K562 (cell line): Measurements from ENCODE around the gene PRDM8. TPM values are rescaled to one million over a fixed set of nuclear protein-coding genes. Genes with fewer than 3 reads are reported as not detected.

Experiments
- ATAC-seq: fragments of 200-7000 bp; cut with Tn5 transposase; 3 replicates; pipeline ENCODE4 v1.9.1; 2020; ENCODE audit warnings: moderate library complexity
- BruUV-seq: library from RNA; stranded (reverse); fragments of 400-500 nt; replicated peaks from 2 replicates; lab custom pipeline; 2021; lab: Mats Ljungman, UMichigan
- CTCF ChIA-PET: fragments of 300-600 bp; formaldehyde crosslinking; extraction: SDS; loops from one replicate; lab custom pipeline; 2021; ENCODE audit warnings: low intra/inter-chr PET ratio; lab: Yijun Ruan, JAX
- POLR2A ChIA-PET: fragments of 300-600, 350-650 bp; sonication (Branson Sonifier 250); formaldehyde crosslinking; extraction: SDS; loops from one replicate; lab custom pipeline; 2021; ENCODE audit warnings: antibody characterized with exemption, inconsistent platforms; lab: Yijun Ruan, JAX
- DNase-seq, 4 experiments: peaks; one replicate each; pipeline versions ENCODE4 v3.0.0 to v3.0.0-alpha.2; 2011 to 2018; ENCODE audit warnings: low spot score in 3 of 4, mixed read lengths in 3 of 4; ENCODE audit errors: extremely low read depth in 1 of 4
- FAIRE-seq: peaks from 2 replicates; lab custom pipeline; 2011; peaks lifted over from hg19 to GRCh38; lab: Jason Lieb, UNC
- H2AFZ ChIP-seq: 2 replicates; pipeline ENCODE4 v1.6.0; 2011; ENCODE audit warnings: low read depth, low read length, control low read depth, inconsistent platforms
- H3K27ac ChIP-seq: fragments of 200-600 bp; 3 replicates; pipeline ENCODE4 v1.8.0; 2011; ENCODE audit warnings: low read depth, mild to moderate bottlenecking, control low read depth, inconsistent platforms, low read length, moderate library complexity, mixed read lengths; ENCODE audit errors: extremely low read depth
- H3K27me3 ChIP-seq, 2 experiments: fragments of 300-600 bp in 1 of 2; 2 replicates in 1 of 2; 3 replicates in 1 of 2; pipeline versions ENCODE4 v1.6.0 to v1.8.0; 2011; ENCODE audit warnings: inconsistent platforms in 2 of 2, low read length in 2 of 2, mild to moderate bottlenecking in 1 of 2, mixed read lengths in 1 of 2, moderate library complexity in 1 of 2; ENCODE audit not compliant: control insufficient read depth in 2 of 2, insufficient read depth in 2 of 2
- H3K36me3 ChIP-seq: fragments of 300-600 bp; 3 replicates; pipeline ENCODE4 v1.8.0; 2011; ENCODE audit warnings: mild to moderate bottlenecking, low read length, inconsistent platforms; ENCODE audit not compliant: control insufficient read depth, insufficient read depth
- H3K4me1 ChIP-seq, 2 experiments: fragments of 200-600 bp in 1 of 2; replicated peaks in 1 of 2; 2 replicates in 1 of 2; 3 replicates in 1 of 2; pipeline versions ENCODE4 v1.5.1 to v1.8.0; 2011; ENCODE audit warnings: inconsistent platforms in 2 of 2, low read length in 2 of 2, mild to moderate bottlenecking in 1 of 2, mixed read lengths in 1 of 2, moderate library complexity in 1 of 2; ENCODE audit not compliant: control insufficient read depth in 2 of 2, insufficient read depth in 2 of 2
- H3K4me2 ChIP-seq: 2 replicates; pipeline ENCODE4 v1.6.1; 2011; ENCODE audit warnings: low read length, control low read depth, inconsistent platforms, mixed read lengths; ENCODE audit not compliant: insufficient read depth
- H3K4me3 ChIP-seq: fragments of 200-600 bp; sonication (generic), shearing (Covaris generic); 2 replicates; pipeline ENCODE4 v1.5.1; 2016; ENCODE audit warnings: control low read depth, inconsistent platforms
- H3K79me2 ChIP-seq: fragments of 200-600 bp; 3 replicates; pipeline ENCODE4 v1.8.0; 2011; ENCODE audit warnings: low read length, inconsistent platforms; ENCODE audit not compliant: control insufficient read depth, insufficient read depth
- H3K9ac ChIP-seq, 2 experiments: 2 replicates each; pipeline versions ENCODE4 v1.6.0 to v1.6.1; 2011; ENCODE audit warnings: low read depth in 2 of 2, low read length in 2 of 2, control low read depth in 1 of 2, inconsistent platforms in 1 of 2, mild to moderate bottlenecking in 1 of 2, mixed read lengths in 1 of 2; ENCODE audit not compliant: insufficient read depth in 1 of 2
- H3K9me1 ChIP-seq: one replicate; pipeline ENCODE4 v1.6.0; 2011; ENCODE audit warnings: inconsistent platforms, mild to moderate bottlenecking, low read length, moderate library complexity; ENCODE audit not compliant: control insufficient read depth, insufficient read depth
- H3K9me3 ChIP-seq: replicated peaks from 2 replicates; pipeline ENCODE4 v1.5.1; 2011; ENCODE audit warnings: low read depth, low read length, inconsistent platforms; ENCODE audit not compliant: control insufficient read depth, insufficient read depth
- H4K20me1 ChIP-seq: replicated peaks from 2 replicates; pipeline ENCODE4 v1.6.1; 2011; ENCODE audit warnings: low read length, inconsistent platforms, mixed read lengths; ENCODE audit not compliant: control insufficient read depth, insufficient read depth
- AFF4 ChIP-seq: sonication (generic); formaldehyde crosslinking; IDR thresholded peaks from 2 replicates; pipeline ENCODE4 v1.8.0; 2023; ENCODE audit warnings: mild to moderate bottlenecking, missing genetic modification reagents
- ELF2 ChIP-seq: fragments of 250-450 bp; sonication (Bioruptor Pico); IDR thresholded peaks from 2 replicates; pipeline ENCODE4 v1.5.0; 2021; ENCODE audit warnings: mild to moderate bottlenecking
- FOXP1 ChIP-seq: sonication (generic); formaldehyde crosslinking; IDR thresholded peaks from 2 replicates; pipeline ENCODE4 v1.8.0; 2022; ENCODE audit warnings: mild to moderate bottlenecking, missing genetic modification reagents
- HCFC1 ChIP-seq: IDR thresholded peaks from 2 replicates; pipeline ENCODE4 v1.6.1; 2012; ENCODE audit warnings: low read depth, low read length, improper control_type of control experiment
- KDM4B ChIP-seq, 2 experiments: fragments of 450-650 bp in 1 of 2; sonication (generic) in 1 of 2; IDR thresholded peaks; 2 replicates each; pipeline ENCODE4 v1.6.1; 2016 to 2017; ENCODE audit warnings: borderline replicate concordance in 2 of 2, antibody characterized with exemption in 1 of 2, low read depth in 1 of 2, mild to moderate bottlenecking in 1 of 2
- MCM7 ChIP-seq, 2 experiments: fragments of 450-650 bp; IDR thresholded peaks; 2 replicates each; pipeline ENCODE4 v1.6.1; 2016 to 2018
- MECOM ChIP-seq: fragments of 250-450 bp; sonication (Bioruptor Pico); IDR thresholded peaks from 2 replicates; pipeline ENCODE4 v1.8.0; 2022; ENCODE audit warnings: inconsistent platforms
- RFX5 ChIP-seq: IDR thresholded peaks from 2 replicates; pipeline ENCODE4 v1.6.1; 2011; ENCODE audit warnings: low read depth, mild to moderate bottlenecking, improper control_type of control experiment, low read length
- TBP ChIP-seq: optimal IDR thresholded peaks from 2 replicates; pipeline ENCODE3; 2011; ENCODE audit warnings: low read depth, low read length, improper control_type of control experiment
- ZC3H8 ChIP-seq: fragments of 450-650 bp; IDR thresholded peaks from 2 replicates; pipeline ENCODE4 v1.6.1; 2017
- ZNF253 ChIP-seq: fragments of 250-450 bp; sonication (Bioruptor Pico); conservative IDR thresholded peaks from 2 replicates; pipeline ENCODE4 v1.6.1; 2021; ENCODE audit warnings: mild to moderate bottlenecking
- ZNF324 ChIP-seq: fragments of 250-450 bp; sonication (Bioruptor Pico); IDR thresholded peaks from 2 replicates; pipeline ENCODE4 v1.4.0; 2020; ENCODE audit warnings: mild to moderate bottlenecking
- ZNF431 ChIP-seq: sonication (generic); formaldehyde crosslinking; IDR thresholded peaks from 2 replicates; pipeline ENCODE4 v1.8.0; 2022; ENCODE audit warnings: mild to moderate bottlenecking, missing genetic modification reagents
- ZNF77 ChIP-seq: fragments of 250-450 bp; sonication (Bioruptor Pico); IDR thresholded peaks from 2 replicates; pipeline ENCODE4 v1.5.0; 2020
- WGBS: fragments of 100-300 bp; shearing (Covaris generic); methylation state at CpG from one replicate; pipeline ENCODE4 v1.1.6; 2016; ENCODE audit warnings: low coverage, mixed read lengths; ENCODE audit not compliant: insufficient coverage; ENCODE audit errors: missing lambda C conversion rate; 5-methylcytosine and 5-hydroxymethylcytosine counted together
- in situ Hi-C: fragments of 300-500 bp; cut with MboI; formaldehyde crosslinking; loops from 4 replicates; pipeline ENCODE4 v1.15.0; 2018; ENCODE audit warnings: inconsistent platforms, mixed read lengths
- intact Hi-C: fragments of 100-400 bp; cut with micrococcal nuclease; formaldehyde crosslinking; loops from 2 replicates; pipeline ENCODE4 v1.14.2; 2022
- polyA plus RNA-seq, 8 experiments: library from polyadenylated mRNA; depleted of rRNA in 4 of 8; stranded (reverse) in 5 of 8; unstranded in 3 of 8; fragments of >200 nt; fragmentation: Nextera tagmentation in 2 of 8; fragmentation: Illumina TruSeq in 1 of 8; extraction: Ambion mirVana in 2 of 8; extraction: Trizol in 1 of 8; gene quantifications; 2 replicates each; pipeline versions ENCODE4 v1.2.1 to v1.2.3, GENCODE V29; 2011 to 2014; ENCODE audit warnings: inconsistent platforms in 1 of 8, missing spikeins in 1 of 8
- total RNA-seq, 7 experiments: library from RNA; depleted of rRNA in 6 of 7; stranded (reverse); fragments of >200 nt in 6 of 7; fragmentation: Illumina TruSeq in 2 of 7; extraction: Trizol in 2 of 7; gene quantifications; 2 replicates each; pipeline versions ENCODE4 v1.2.1 to v1.2.3, GENCODE V29; 2011 to 2021; ENCODE audit warnings: low replicate concordance in 1 of 7
- TF ChIP-seq, protein P1 (sequence below): fragments of 450-650 bp; conservative IDR thresholded peaks from 2 replicates; pipeline ENCODE4 v1.6.1; 2016; ENCODE audit warnings: missing genetic modification characterization, low read depth, mild to moderate bottlenecking, missing compliant biosample characterization, moderate library complexity
- TF ChIP-seq, protein P2 (sequence below): sonication (generic); formaldehyde crosslinking; IDR thresholded peaks from 2 replicates; pipeline ENCODE4 v1.8.1; 2023; ENCODE audit warnings: mild to moderate bottlenecking, missing genetic modification reagents
- TF ChIP-seq, protein P3 (sequence below): sonication (generic); formaldehyde crosslinking; IDR thresholded peaks from 2 replicates; pipeline ENCODE4 v1.5.0; 2020; ENCODE audit warnings: missing genetic modification reagents

The PRDM8 gene
- total and polyA plus RNA-seq, 9 of the 15 experiments (the other 6 are each of a cell fraction or from before 2014, with no cell fraction given) = 0.40 TPM; not detected in 8

DNA sequence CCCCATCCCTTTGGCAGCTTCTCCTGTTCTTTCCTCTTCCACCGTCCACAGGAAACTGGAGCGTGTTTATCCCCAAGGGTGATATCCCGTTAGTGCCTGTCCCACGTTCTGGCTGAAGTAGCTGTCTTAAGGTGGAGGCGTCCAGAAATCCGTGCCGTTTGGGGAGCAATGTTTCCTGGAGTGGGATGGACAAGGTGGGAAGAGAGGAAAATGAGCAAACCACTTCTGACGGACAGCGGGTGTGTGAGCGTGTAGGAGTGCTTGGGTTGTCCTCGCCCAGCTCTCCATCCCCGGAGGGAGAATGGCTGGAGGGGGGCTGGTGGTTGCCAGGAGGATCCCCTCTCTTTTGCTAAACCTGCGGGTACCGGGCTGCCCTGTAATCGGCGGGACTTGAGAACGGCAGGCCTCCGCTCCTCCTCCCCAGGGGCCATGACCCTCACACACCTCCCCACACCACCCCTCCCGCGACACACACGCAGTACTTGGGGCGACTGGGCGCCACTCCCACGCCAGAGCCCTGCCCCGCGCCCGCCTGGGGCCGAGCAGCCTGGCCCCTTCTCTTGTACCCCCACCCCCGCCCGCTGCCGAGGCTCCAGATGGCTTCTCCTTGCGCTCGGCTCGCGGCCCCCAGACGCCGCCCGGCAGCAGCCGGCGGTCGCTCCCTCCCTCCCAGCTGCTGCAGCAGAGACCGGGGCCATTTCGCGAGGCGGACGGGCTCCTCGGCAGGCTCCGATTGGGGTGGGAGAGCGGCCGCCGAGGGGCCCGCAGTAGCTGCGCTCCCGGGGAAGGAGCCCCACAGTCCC lies 13.9 kb upstream of the PRDM8 start:
- no peaks in the 10 kb centered on the region for H3K9me1 ChIP-seq
- no TSS peak for BruUV-seq
- in situ Hi-C loops (no loop called here), intact Hi-C loops (no loop called here)
- H3K4me1 ChIP-seq = peaks cover 0 to 16% of the 10 kb centered on the region in 2 experiments
- no peak overlapping the region for H3K4me2 ChIP-seq
- ChIA-PET POLR2A (no interaction called here), CTCF (no interaction called here)
- peaks cover 8% of the 10 kb centered on the region; the same call in 1 of the 2 replicates for H3K9me3 ChIP-seq
- no peak overlapping the region for H3K9ac ChIP-seq
- H2AFZ ChIP-seq = no peak overlapping the region
- DNase-seq = no peak
- WGBS = 93% methylated on average over 13 of the region's 54 CpGs
- no peak overlapping the region for H3K27ac ChIP-seq
- H3K79me2 ChIP-seq = no peaks in the 10 kb centered on the region
- H3K4me3 ChIP-seq = no peak overlapping the region
- no peak for ATAC-seq
- FAIRE-seq = no peak
- no peaks in the 10 kb centered on the region for H3K27me3 ChIP-seq
- H4K20me1 ChIP-seq = no peaks in the 10 kb centered on the region
- no peaks in the 10 kb centered on the region for H3K36me3 ChIP-seq
- TF ChIP-seq FOXP1 (no peak), MECOM (no peak), ZNF431 (no peak), AFF4 (CRISPR knock-in tag) (no peak), KDM4B (IDR thresholded peaks at IDR 0.05; ENCODE audit: borderline replicate concordance in 2 of 2, low read depth in 1 of 2) (no peak), ZNF324 (CRISPR knock-in tag) (no peak), ZNF253 (CRISPR knock-in tag) (no peak), HCFC1 (no peak), ZNF77 (no peak), ZC3H8 (no peak), ELF2 (CRISPR knock-in tag) (no peak), RFX5 (no peak), MCM7 (IDR thresholded peaks at IDR 0.05) (no peak), TBP (no peak)
- TF ChIP-seq, protein P1, sequence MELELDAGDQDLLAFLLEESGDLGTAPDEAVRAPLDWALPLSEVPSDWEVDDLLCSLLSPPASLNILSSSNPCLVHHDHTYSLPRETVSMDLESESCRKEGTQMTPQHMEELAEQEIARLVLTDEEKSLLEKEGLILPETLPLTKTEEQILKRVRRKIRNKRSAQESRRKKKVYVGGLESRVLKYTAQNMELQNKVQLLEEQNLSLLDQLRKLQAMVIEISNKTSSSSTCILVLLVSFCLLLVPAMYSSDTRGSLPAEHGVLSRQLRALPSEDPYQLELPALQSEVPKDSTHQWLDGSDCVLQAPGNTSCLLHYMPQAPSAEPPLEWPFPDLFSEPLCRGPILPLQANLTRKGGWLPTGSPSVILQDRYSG (tag) = no peak
- TF ChIP-seq, protein P2, sequence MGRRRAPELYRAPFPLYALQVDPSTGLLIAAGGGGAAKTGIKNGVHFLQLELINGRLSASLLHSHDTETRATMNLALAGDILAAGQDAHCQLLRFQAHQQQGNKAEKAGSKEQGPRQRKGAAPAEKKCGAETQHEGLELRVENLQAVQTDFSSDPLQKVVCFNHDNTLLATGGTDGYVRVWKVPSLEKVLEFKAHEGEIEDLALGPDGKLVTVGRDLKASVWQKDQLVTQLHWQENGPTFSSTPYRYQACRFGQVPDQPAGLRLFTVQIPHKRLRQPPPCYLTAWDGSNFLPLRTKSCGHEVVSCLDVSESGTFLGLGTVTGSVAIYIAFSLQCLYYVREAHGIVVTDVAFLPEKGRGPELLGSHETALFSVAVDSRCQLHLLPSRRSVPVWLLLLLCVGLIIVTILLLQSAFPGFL (CRISPR knock-in tag) = no peak
- TF ChIP-seq, protein P3, sequence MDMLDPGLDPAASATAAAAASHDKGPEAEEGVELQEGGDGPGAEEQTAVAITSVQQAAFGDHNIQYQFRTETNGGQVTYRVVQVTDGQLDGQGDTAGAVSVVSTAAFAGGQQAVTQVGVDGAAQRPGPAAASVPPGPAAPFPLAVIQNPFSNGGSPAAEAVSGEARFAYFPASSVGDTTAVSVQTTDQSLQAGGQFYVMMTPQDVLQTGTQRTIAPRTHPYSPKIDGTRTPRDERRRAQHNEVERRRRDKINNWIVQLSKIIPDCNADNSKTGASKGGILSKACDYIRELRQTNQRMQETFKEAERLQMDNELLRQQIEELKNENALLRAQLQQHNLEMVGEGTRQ (CRISPR knock-in tag) = no peak
